CD4-positive, alpha-beta T cell treated with Interleukin-10 for 1 hour (primary cell): Measurements from ENCODE around the gene CHEK1.
"Not testable (repeated sequence)": the region's sequence is repeated elsewhere in the genome, so short reads cannot be mapped to it uniquely, and the experiment has no call there.

Experiments used
- DNase-seq: peaks from one replicate; pipeline ENCODE4 v3.0.0-alpha.2; 2020

Gene CHEK1

GRCh38 chr11:125624756-125625213 lies at the start of gene CHEK1:
CHEK1 (plus strand) TSS chr11:125625163; CDS start chr11:125626769, 1,606 bp downstream.
- no peak for DNase-seq

- not testable (repeated sequence) for DNase-seq
Observed at GRCh38 chr11:125577181-125577580, 47.8 kb upstream of the CHEK1 start.

- no peak for DNase-seq
Observed at GRCh38 chr11:125578783-125579182, 46.2 kb upstream of the CHEK1 start.

GRCh38 chr11:125579811-125580210 lies 45.2 kb upstream of the CHEK1 start:
- no peak for DNase-seq

- DNase-seq = no peak
Observed at GRCh38 chr11:125583496-125583895, 41.5 kb upstream of the CHEK1 start.

- no peak for DNase-seq
Observed at GRCh38 chr11:125585487-125585886, 39.5 kb upstream of the CHEK1 start.

- no peak for DNase-seq
Observed at GRCh38 chr11:125586623-125587022, 38.3 kb upstream of the CHEK1 start.

GRCh38 chr11:125587480-125587879 lies 37.5 kb upstream of the CHEK1 start:
- DNase-seq = no peak

GRCh38 chr11:125588505-125588904 lies 36.5 kb upstream of the CHEK1 start:
- DNase-seq = no peak

- DNase-seq = peak; percentile 39
Observed at GRCh38 chr11:125591649-125592304, 33.2 kb upstream of the CHEK1 start.

- DNase-seq = peak; percentile 99
Observed at GRCh38 chr11:125592305-125593113, 32.5 kb upstream of the CHEK1 start, which contains the start of gene STT3A. STT3A (plus strand) TSS chr11:125592852; CDS start chr11:125595916, 3,064 bp downstream.

GRCh38 chr11:125593114-125593820 lies 31.7 kb upstream of the CHEK1 start:
- DNase-seq = no peak

- DNase-seq = no peak
Observed at GRCh38 chr11:125594958-125595357, 30.0 kb upstream of the CHEK1 start.

GRCh38 chr11:125600663-125601062 lies 24.3 kb upstream of the CHEK1 start:
- DNase-seq = no peak

- DNase-seq = no peak
Observed at GRCh38 chr11:125603207-125603606, 21.8 kb upstream of the CHEK1 start.

- no peak for DNase-seq
Observed at GRCh38 chr11:125605417-125605816, 19.5 kb upstream of the CHEK1 start.

- DNase-seq = no peak
Observed at GRCh38 chr11:125609545-125609944, 15.4 kb upstream of the CHEK1 start.

GRCh38 chr11:125618383-125618782 lies 6.6 kb upstream of the CHEK1 start:
- no peak for DNase-seq

- no peak for DNase-seq
Observed at GRCh38 chr11:125621995-125622394, 3.0 kb upstream of the CHEK1 start.

- no peak for DNase-seq
Observed at GRCh38 chr11:125623064-125623463, 1.9 kb upstream of the CHEK1 start.

- DNase-seq = no peak
Observed at GRCh38 chr11:125625225-125625629, 264 bp downstream of the CHEK1 start.

- DNase-seq = peak; percentile 87
Observed at GRCh38 chr11:125625630-125626287, 796 bp downstream of the CHEK1 start.
